Thyroid gland (tissue), 4 donors: ENCODE measurements around the gene NDUFV1. TPM values are rescaled to one million over a fixed set of nuclear protein-coding genes. Genes with fewer than 3 reads are reported as not detected.
A peak's percentile ranks its signal among the peaks of the same experiment; 100 is the strongest.

ENCODE experiments used
- DNase-seq, 2 donors: peaks; one replicate each; pipeline ENCODE4 v3.0.0-alpha.2; 2019
- H3K27ac ChIP-seq, 3 donors: fragments of 200-600 bp; sonication (generic); 1 replicate in 2 of 3; 2 replicates in 1 of 3; pipeline ENCODE4 v1.5.1; 2016 to 2019; ENCODE audit warnings: mild to moderate bottlenecking in 1 of 3, moderate library complexity in 1 of 3
- H3K27me3 ChIP-seq: fragments of 200-600 bp; sonication (generic); one replicate; pipeline ENCODE4 v1.5.1; 2019
- H3K36me3 ChIP-seq, 2 donors: fragments of 200-600 bp; sonication (generic); one replicate each; pipeline ENCODE4 v1.5.1; 2016 to 2019
- H3K4me1 ChIP-seq, 2 donors: fragments of 200-600 bp; sonication (generic); one replicate each; pipeline ENCODE4 v1.5.1; 2017 to 2019
- H3K4me3 ChIP-seq, 3 donors: fragments of 200-600 bp; sonication (generic); replicated peaks in 1 of 3; 1 replicate in 2 of 3; 2 replicates in 1 of 3; pipeline ENCODE4 v1.5.1; 2016; ENCODE audit warnings: mild to moderate bottlenecking in 1 of 3
- H3K9me3 ChIP-seq: fragments of 200-600 bp; sonication (generic); one replicate; pipeline ENCODE4 v1.5.1; 2017
- POLR2A ChIP-seq, 2 donors: fragments of 450-650 bp; IDR thresholded peaks; one replicate each; pipeline ENCODE4 v1.6.1; 2017; ENCODE audit warnings: antibody characterized with exemption in 2 of 2, mild to moderate bottlenecking in 2 of 2, moderate library complexity in 1 of 2
- WGBS, 2 donors: methylation state at CpG; one replicate each; pipeline ENCODE4 v1.1.5; 2017; 5-methylcytosine and 5-hydroxymethylcytosine counted together
- intact Hi-C: fragments of 100-400 bp; cut with DNase I; formaldehyde crosslinking; loops from one replicate; pipeline ENCODE4 v1.15.1; 2023
- total RNA-seq, 4 donors: library from RNA; depleted of rRNA; stranded (reverse); fragments of >200 nt; gene quantifications; one replicate each; pipeline ENCODE4 v1.2.3, GENCODE V29; 2016
- TF ChIP-seq, protein P1 (sequence below), 6 experiments: fragments of 200-600 bp in 3 of 6; fragments of 450-650 bp in 3 of 6; sonication (generic) in 3 of 6; IDR thresholded peaks; one replicate each; pipeline ENCODE4 v1.5.1; 2016 to 2019; ENCODE audit warnings: antibody characterized with exemption in 6 of 6, mild to moderate bottlenecking in 2 of 6, inconsistent platforms in 1 of 6, moderate library complexity in 1 of 6

NDUFV1 gene
- total RNA-seq, 4 donors from 2014 or later, result 323 to 401 (median 356) TPM

DNA sequence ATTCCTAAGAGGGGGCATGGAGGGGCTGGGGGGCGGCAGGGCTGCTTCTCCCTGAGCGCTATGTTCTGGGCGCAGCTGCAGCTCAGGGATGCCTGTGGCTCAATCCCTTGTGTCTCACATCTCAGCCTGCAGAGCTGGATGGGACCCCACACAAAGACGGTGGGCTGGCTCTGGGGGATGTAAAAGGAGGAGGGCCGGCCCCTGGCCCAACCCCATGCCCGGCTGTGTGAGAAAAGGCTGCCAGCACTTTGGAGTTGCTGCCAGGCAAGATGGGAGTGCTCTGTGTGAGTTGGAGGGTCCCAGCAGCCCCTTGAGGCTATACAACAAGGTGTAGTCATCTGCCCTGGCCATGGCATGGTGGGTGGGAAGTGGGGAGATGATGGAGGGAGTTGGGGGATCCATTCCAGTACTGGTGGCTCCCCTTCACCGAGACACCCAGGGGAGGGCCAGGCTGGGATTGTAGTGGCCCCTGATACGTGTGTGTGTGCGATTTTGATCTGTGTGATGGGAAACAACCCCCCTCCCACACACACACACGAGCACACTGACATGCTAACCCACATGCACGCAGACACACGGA, 34.1 kb downstream of the NDUFV1 start:
- Histone ChIP-seq H3K9me3 (no peaks in the 10 kb centered on the region), H3K4me3 (no peak overlapping the region), H3K27me3 (no peaks in the 10 kb centered on the region), H3K36me3 (no peaks in the 10 kb centered on the region), H3K4me1 (no peaks in the 10 kb centered on the region), H3K27ac (no peak overlapping the region)
- 87% methylated on average over 10 to 12 of the region's 12 CpGs for WGBS, 2 donors
- TF ChIP-seq, protein P1, sequence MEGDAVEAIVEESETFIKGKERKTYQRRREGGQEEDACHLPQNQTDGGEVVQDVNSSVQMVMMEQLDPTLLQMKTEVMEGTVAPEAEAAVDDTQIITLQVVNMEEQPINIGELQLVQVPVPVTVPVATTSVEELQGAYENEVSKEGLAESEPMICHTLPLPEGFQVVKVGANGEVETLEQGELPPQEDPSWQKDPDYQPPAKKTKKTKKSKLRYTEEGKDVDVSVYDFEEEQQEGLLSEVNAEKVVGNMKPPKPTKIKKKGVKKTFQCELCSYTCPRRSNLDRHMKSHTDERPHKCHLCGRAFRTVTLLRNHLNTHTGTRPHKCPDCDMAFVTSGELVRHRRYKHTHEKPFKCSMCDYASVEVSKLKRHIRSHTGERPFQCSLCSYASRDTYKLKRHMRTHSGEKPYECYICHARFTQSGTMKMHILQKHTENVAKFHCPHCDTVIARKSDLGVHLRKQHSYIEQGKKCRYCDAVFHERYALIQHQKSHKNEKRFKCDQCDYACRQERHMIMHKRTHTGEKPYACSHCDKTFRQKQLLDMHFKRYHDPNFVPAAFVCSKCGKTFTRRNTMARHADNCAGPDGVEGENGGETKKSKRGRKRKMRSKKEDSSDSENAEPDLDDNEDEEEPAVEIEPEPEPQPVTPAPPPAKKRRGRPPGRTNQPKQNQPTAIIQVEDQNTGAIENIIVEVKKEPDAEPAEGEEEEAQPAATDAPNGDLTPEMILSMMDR (IDR thresholded peaks at IDR 0.05), result no peak
- no peak for DNase-seq
- intact Hi-C loops, result no loop called here

DNA sequence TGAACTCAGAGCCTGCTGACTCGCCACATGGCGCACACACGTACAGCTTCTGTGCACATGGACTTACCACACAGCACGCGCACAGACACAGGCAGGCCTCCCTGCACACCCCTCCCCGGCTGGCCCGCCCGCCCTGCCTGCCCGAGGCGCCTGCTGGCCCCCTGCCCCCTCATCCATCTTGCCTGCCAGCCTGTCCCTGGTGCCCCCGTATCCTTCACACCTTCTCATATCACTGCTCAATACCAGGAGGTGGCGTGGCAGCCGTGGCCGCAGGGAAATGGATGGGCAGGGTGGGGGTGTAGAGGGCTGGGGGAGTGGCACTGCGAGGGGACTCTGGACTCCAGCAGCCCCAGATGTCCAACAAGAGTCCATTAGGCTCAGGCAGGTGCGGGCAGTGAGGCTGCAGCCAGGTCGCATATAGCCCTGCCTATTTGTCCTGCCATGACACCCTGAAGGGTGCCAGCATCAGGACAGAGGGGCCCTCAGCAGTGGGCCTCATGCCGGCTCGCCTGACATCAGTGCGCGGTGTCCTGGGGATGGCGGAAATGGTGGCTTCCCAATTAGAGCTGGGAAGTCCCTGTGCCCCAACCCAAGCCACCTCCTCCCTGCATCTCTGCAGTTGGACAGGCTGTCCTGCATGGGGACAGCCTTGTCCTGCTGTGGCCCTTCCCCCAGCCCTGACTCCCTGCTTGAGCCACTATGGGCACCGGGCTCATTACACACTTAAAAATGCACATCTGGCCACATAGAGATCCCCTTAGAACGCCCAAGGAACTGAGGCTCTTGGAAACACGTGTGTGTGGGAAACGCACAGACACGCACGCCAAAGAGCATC, 34.8 kb downstream of the NDUFV1 start:
- no peak overlapping the region for H3K27ac ChIP-seq
- no peak for DNase-seq
- H3K4me1 ChIP-seq, result no peaks in the 10 kb centered on the region
- no peaks in the 10 kb centered on the region for H3K36me3 ChIP-seq
- no peaks in the 10 kb centered on the region for H3K9me3 ChIP-seq
- TF ChIP-seq POLR2A (IDR thresholded peaks at IDR 0.05), result no peak
- TF ChIP-seq, protein P1 (IDR thresholded peaks at IDR 0.05), result no peak
- intact Hi-C loops, result no loop called here
- no peak overlapping the region for H3K4me3 ChIP-seq
- 85 to 86% methylated on average over 20 to 24 of the region's 28 CpGs for WGBS, 2 donors
- H3K27me3 ChIP-seq, result no peaks in the 10 kb centered on the region

DNA sequence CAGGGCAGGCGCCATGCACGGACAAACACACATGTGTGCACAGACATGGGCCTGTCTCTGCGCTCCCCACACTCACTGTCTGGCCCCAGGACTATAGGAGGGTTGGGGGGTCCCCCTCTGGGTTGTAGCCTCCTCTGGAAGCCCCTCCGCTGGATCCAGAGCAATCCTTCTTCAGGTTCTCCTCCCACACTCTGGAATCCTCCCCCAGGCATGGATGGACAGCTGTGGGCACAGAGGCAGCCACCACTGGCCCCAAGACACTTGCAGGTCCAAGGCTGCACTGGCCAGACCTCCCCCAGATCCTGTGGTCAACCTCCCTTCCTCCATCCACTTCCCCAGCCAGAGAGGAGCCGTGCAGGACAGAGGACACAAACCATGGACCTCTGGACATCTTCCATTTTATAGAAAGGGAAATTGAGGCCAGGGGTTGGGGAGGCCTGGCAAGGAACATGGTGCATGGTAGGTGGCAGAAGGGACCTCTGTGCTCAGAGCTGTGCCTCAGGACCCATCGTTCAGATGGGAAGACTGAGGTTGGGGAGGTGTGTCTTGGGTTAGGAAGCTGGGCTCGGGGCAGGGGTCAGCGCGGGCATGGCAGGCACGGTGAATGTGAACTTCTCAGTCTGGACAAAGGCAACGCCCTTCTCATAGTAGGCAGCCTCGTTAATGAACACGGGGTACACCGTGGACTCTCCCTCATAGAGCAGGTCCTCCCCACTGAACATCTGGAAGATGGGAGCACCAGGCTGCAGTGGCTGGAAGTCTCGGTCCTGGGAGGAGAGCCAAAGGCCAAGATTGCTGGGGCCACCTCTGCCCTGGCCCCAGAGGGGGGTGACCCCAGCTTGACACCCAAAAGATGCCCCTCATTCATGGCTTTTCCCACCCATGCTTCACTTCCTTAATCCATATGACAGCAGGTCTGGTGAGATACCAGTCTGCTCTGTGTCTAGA, 35.7 kb downstream of the NDUFV1 start:
- 93% methylated on average over 10 to 15 of the region's 15 CpGs for WGBS, 2 donors
- Histone ChIP-seq H3K9me3 (no peaks in the 10 kb centered on the region), H3K27ac (no peak overlapping the region), H3K36me3 (no peaks in the 10 kb centered on the region), H3K4me1 (peaks cover 0 to 2% of the 10 kb centered on the region in 2 donors), H3K27me3 (no peaks in the 10 kb centered on the region), H3K4me3 (no peak overlapping the region)
- no peak for TF ChIP-seq POLR2A (IDR thresholded peaks at IDR 0.05)
- TF ChIP-seq, protein P1 (IDR thresholded peaks at IDR 0.05), result no peak
- intact Hi-C loops, result no loop called here
- no peak for DNase-seq

DNA sequence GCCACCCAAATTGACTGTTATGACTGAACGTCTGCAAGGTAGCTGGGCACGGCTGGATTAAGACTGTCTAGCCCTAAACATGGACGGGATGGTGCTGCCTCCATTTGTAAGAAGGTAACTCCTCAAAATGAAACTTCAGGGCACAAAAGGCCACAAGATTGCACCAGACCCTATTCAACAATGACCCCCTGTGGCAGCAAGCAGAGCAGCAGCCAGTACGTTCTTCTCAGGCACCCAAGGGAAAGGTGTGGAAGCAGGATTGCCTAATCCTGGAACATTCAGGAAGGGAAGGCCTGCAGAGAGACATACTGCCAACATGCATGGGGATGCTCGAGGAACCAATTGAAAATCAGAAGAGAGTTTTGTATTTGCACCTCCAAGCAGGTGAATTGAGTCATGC, 37.3 kb downstream of the NDUFV1 start:
- Histone ChIP-seq H3K27me3 (no peaks in the 10 kb centered on the region), H3K4me3 (no peak overlapping the region), H3K36me3 (no peaks in the 10 kb centered on the region), H3K9me3 (no peaks in the 10 kb centered on the region), H3K27ac (no peak overlapping the region), H3K4me1 (peaks cover 0 to 4% of the 10 kb centered on the region in 2 donors)
- WGBS, 2 donors, result 85 to 93% methylated on average over 5 of the region's 5 CpGs
- TF ChIP-seq POLR2A (IDR thresholded peaks at IDR 0.05), result no peak
- TF ChIP-seq, protein P1 (IDR thresholded peaks at IDR 0.05), result peak in 1 of 6 experiments; percentile 16
- intact Hi-C loops, result no loop called here
- no peak for DNase-seq
